Muscle layer of colon (tissue), 2 donors: ENCODE results near the gene AFF3.

Source experiments
- H3K27ac ChIP-seq: one replicate; pipeline ENCODE4 v1.7.0; 2013; ENCODE audit warnings: low read depth, mild to moderate bottlenecking, low read length, moderate library complexity
- H3K27me3 ChIP-seq, 2 donors: one replicate each; pipeline ENCODE4 v1.7.0; 2013; ENCODE audit warnings: low read length in 2 of 2, mild to moderate bottlenecking in 2 of 2; ENCODE audit not compliant: insufficient read depth in 2 of 2, control insufficient read depth in 1 of 2
- H3K36me3 ChIP-seq: one replicate; pipeline ENCODE4 v1.7.0; 2013; ENCODE audit warnings: mild to moderate bottlenecking, low read length; ENCODE audit not compliant: insufficient read depth
- H3K4me1 ChIP-seq: one replicate; pipeline ENCODE4 v1.7.0; 2013; ENCODE audit warnings: mild to moderate bottlenecking, low read length; ENCODE audit not compliant: insufficient read depth
- H3K4me3 ChIP-seq, 2 donors: one replicate each; pipeline ENCODE4 v1.7.0; 2013; ENCODE audit warnings: low read length in 2 of 2, low read depth in 1 of 2, mild to moderate bottlenecking in 1 of 2, moderate library complexity in 1 of 2
- H3K9ac ChIP-seq: one replicate; pipeline ENCODE4 v1.7.0; 2013; ENCODE audit warnings: low read length
- H3K9me3 ChIP-seq: one replicate; pipeline ENCODE4 v1.7.0; 2013; ENCODE audit warnings: mild to moderate bottlenecking, low read length
- donor health status: abdominal sarcoma.
- donor health status: Adenocarcinoma of cecum.

The AFF3 gene

DNA sequence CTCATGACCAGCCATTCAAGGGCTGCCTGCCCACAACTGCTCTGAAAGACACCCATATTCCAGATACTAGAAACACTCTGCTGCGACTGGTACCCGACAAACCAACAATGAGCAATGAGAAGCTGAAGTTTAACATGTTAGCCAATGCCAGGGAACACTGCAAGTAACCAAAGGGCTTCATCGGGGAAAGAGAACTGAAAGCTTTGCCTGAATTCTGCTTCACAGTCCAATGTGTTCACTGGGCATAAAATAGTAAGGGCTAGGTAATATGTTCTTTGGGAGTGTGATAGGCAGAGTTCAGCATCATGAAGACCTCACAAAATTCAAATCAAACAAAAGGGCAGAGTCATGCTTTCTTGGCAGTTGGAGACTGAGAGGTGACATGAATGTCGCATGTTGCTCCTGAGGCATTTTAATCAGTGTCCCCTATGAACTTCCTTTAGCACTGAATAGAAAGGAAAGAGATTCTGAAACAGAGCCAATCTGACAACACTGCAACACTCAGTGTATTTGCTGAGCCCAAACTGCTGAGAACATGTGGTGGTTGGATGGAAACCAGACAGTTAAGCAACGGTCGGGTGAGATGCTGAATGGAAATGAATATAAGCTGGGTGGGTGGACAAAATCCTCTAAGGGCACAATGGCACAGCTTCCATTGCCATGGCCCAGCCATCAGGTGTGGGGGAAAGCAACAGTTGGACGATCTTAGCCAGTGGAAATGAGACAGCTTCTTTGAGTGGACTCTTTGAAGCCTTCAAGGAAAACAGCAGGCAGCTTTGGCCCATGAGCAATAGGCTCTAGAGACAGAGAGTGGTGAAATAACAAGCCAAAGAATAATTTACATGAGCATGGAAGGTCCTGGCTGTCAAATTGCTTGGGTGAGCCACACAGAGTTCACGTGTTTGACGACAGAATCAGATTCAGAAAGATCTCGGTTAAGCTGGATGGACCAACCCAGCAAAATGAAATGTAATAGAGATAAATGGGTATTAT, 277.5 kb downstream of the AFF3 start:
- H3K27ac ChIP-seq, result no peak overlapping the region
- no peak overlapping the region for H3K9ac ChIP-seq
- no peaks in the 10 kb centered on the region for H3K9me3 ChIP-seq
- no peaks in the 10 kb centered on the region for H3K27me3 ChIP-seq
- no peak overlapping the region for H3K4me3 ChIP-seq
- H3K4me1 ChIP-seq, result no peaks in the 10 kb centered on the region
- H3K36me3 ChIP-seq, result no peaks in the 10 kb centered on the region

DNA sequence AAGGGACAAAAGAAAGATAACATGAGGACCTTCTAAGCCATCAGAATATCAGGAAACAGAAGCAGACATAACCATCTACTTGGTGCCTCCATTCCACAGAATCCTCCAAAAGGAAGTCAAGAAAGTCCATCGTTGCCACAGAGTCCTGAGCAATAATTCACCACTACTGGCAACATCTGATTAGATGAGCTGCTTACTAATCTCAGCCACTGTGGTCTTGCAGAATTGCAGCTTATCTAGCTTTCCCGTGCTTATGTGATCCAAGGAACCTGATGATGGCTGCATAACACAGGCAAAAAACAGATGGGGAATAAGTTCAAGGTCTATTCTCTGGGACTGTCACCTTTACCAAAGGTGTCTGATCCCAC, 278.5 kb downstream of the AFF3 start:
- no peaks in the 10 kb centered on the region for H3K4me1 ChIP-seq
- no peak overlapping the region for H3K9ac ChIP-seq
- no peaks in the 10 kb centered on the region for H3K36me3 ChIP-seq
- H3K4me3 ChIP-seq, result no peak overlapping the region
- H3K9me3 ChIP-seq, result no peaks in the 10 kb centered on the region
- no peaks in the 10 kb centered on the region for H3K27me3 ChIP-seq
- H3K27ac ChIP-seq, result no peak overlapping the region

DNA sequence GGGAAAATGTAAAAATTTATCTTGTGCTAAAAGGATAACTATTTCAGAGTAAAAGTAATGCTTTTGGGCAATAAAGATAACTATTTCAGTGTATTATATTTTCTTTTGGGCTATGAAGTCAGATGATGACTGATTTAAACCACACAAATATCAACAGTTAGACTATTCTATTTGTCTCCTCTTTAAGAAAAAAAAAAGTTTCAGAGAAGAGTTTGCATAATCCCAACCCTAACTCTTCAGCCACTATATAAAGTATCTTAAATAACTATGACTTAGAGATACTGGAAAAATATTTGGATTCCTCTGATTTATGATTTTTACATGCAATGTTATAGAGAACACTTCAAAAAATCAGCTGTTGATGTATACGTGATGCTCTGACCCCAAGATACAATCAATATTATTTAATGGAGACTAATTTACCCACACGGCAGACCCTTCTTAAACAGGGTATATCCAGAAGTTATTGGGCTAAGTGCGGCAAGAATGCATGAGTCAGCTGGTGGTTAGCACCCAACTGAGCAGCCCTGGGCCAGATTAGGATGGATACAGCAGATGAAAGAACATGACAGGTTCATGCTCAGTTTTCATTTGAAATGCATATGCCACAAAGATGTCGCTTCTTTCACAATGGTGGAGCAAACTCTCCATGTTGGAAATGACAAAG, 279.0 kb downstream of the AFF3 start:
- no peaks in the 10 kb centered on the region for H3K9me3 ChIP-seq
- H3K9ac ChIP-seq, result no peak overlapping the region
- no peaks in the 10 kb centered on the region for H3K4me1 ChIP-seq

DNA sequence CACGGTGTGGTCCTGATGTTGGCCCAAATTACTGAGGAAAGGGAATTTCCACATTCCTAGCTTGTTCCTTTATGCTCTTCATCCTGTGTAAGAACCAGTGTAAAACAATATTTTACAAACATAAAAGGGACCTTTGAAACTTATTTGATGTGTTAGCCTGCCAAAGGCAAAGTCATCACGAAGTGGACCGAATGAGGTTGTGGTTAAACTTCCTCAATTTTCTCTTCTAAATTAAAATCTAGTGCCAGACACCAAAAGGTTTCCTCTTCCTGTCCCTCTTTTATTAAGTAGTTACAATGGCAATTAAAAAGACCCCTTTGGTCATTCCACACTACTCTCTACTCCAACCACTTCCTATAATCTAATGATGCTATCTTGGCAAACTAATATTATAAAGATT, 279.8 kb downstream of the AFF3 start:
- H3K9ac ChIP-seq, result no peak overlapping the region
- no peaks in the 10 kb centered on the region for H3K4me1 ChIP-seq

More for the DNA sequence above, 279.0 kb downstream of the AFF3 start:
- H3K27me3 ChIP-seq, result no peaks in the 10 kb centered on the region
- no peaks in the 10 kb centered on the region for H3K36me3 ChIP-seq
- H3K27ac ChIP-seq, result no peak overlapping the region
- H3K4me3 ChIP-seq, result no peak overlapping the region

DNA sequence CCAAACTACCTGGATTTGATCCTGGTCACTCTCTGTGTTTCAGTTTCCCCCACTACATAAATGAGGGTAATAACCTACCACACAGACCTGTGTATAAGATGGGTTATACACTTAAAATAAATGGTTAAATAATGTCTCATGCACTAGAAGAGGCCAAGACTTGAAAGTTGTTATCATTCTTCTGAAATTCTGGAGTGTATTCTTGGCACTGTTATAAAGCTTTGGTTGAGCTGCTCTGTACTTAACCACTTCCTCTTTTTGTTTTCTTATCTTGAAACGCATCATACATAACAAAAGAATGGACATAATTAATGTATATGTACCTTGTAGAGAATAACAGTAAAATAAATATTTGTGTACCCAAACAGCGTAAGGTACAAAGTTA, 281.0 kb downstream of the AFF3 start:
- H3K4me3 ChIP-seq, result no peak overlapping the region
- H3K36me3 ChIP-seq, result no peaks in the 10 kb centered on the region
- H3K4me1 ChIP-seq, result no peaks in the 10 kb centered on the region
- H3K9me3 ChIP-seq, result no peaks in the 10 kb centered on the region
- no peak overlapping the region for H3K27ac ChIP-seq
- no peak overlapping the region for H3K9ac ChIP-seq
- H3K27me3 ChIP-seq, result no peaks in the 10 kb centered on the region

More for the DNA sequence above, 279.8 kb downstream of the AFF3 start:
- no peak overlapping the region for H3K27ac ChIP-seq
- no peaks in the 10 kb centered on the region for H3K36me3 ChIP-seq
- no peaks in the 10 kb centered on the region for H3K9me3 ChIP-seq
- no peak overlapping the region for H3K4me3 ChIP-seq
- H3K27me3 ChIP-seq, result no peaks in the 10 kb centered on the region

DNA sequence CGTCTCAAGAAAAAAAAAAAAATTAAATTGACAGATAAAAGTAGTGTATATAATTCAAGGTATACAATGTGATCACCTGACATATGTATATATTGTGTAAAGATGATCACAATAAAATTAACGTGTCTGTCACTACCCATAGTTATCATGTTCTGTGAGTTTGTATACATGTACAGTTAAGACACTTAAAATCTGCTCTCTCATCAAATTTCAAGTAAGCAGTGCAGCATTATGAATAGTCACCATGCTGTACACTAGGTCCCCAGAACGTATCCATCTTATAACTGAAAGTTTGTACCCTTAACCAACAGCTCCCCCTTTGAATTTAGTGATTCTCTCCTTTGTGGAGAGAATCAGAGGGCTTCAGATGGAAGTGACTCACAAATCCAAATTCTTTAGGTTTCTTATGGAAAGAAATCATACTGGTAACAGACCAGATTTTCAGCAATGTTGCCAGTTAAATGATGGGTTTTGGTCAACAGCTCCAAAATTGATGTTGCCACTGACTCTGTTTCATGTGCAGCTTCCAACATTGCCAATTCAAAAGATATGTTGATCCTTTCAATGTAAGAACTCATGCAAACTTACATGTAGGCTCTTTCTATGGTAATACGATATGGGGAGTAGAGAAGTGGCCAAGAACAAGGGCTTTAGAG, 281.5 kb downstream of the AFF3 start:
- no peak overlapping the region for H3K27ac ChIP-seq
- no peaks in the 10 kb centered on the region for H3K27me3 ChIP-seq
- no peaks in the 10 kb centered on the region for H3K9me3 ChIP-seq
- no peak overlapping the region for H3K9ac ChIP-seq
- no peaks in the 10 kb centered on the region for H3K4me1 ChIP-seq
- no peaks in the 10 kb centered on the region for H3K36me3 ChIP-seq
- H3K4me3 ChIP-seq, result no peak overlapping the region

DNA sequence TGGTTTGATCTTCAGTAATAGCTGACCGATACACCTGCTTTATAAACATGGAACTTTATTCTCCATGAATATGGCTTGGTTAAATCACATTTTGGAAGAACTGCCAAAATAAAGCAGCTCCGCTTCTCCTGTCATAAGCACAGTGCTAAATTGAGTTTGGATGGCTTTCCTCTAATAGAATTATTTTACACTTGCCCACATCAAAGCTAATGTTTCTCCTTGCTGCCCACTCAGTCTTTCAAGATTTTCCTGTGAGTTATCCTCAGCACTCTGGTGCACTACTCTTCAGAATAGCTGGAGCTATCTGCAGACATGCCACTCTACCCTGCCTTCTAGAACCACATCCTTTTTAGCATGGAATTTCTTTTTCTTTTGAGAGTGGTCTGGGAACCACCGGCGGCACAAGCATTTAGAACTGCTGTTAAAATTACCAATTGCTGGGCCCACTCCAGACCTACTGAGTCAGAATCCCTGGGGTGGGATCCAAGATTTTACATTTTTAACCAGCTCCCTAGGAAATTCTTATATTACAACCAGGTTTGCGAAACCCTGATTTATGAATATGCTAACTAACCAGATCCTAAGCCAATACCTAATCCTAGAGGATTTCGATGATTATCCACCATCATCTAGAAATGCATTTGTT, 283.3 kb downstream of the AFF3 start:
- Histone ChIP-seq H3K27me3 (no peaks in the 10 kb centered on the region), H3K4me1 (no peaks in the 10 kb centered on the region), H3K36me3 (no peaks in the 10 kb centered on the region), H3K27ac (no peak overlapping the region), H3K9ac (no peak overlapping the region), H3K9me3 (no peaks in the 10 kb centered on the region), H3K4me3 (no peak overlapping the region)

DNA sequence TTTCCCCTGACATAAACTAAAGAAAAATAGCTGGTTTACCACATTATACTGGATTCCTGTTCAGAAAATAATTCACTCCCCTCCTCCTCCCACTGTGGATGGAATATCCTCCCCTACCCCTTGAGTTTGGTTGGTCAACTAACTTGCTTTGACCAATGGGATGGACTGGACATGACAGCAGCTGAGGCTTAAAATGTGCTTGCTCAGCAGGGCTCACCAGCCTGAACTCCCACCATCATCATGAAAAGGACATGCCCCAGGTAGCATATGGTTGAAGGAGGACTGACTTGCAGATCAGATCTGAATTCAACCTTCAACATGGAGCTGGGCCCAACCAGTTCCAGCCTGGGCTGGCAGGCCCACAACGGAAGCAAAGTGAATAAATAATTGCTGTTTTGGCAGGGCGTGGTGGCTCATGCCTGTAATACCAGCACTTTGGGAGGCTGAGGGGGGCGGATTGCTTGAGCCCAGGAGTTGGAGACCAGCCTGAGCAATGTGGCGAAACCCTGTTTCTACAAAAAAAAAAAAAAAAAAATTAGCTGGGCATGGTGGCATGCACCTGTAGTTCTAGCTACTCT, 284.4 kb downstream of the AFF3 start:
- no peak overlapping the region for H3K9ac ChIP-seq
- H3K4me1 ChIP-seq, result no peaks in the 10 kb centered on the region
- no peaks in the 10 kb centered on the region for H3K36me3 ChIP-seq
- H3K9me3 ChIP-seq, result no peaks in the 10 kb centered on the region
- H3K4me3 ChIP-seq, result no peak overlapping the region
- H3K27ac ChIP-seq, result no peak overlapping the region
- H3K27me3 ChIP-seq, result no peaks in the 10 kb centered on the region

DNA sequence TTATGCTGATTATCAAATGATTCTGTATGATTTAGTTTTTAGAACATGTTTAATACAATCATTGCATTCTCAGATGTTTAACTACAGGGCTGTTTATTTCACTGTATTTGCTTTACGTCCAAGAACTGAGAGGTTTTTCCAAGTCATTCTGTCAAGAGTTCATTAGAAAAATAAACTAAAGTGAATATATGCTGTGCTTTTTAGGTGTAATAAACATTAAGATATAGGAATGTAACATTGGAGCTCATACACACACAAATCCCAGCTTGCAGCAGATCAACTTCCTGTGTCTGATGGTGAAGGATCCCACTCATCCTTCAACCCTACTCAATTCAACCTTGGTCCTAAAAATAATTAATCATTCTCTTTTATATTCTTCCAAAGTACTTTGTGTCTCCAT, 285.0 kb downstream of the AFF3 start:
- Histone ChIP-seq H3K4me1 (no peaks in the 10 kb centered on the region), H3K27ac (no peak overlapping the region)

DNA sequence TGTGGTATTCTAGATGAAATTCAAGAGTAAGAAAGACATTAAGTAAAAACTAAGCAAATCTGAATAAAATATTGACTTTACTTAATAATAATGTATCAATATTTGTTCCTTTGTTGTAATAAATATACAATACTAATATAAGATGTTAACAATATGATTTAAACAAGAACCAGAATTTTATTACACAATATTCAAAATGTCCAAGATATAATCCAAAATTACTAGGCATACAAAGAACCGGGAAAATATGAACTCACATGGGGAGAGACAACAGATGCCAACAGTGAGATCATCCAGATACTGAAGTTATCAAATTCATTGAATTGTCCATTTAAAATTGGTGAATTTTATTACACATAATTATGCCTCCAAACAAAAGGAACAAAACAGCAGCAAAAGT, 286.3 kb downstream of the AFF3 start:
- Histone ChIP-seq H3K9ac (no peak overlapping the region), H3K27ac (no peak overlapping the region), H3K4me3 (no peak overlapping the region), H3K4me1 (no peaks in the 10 kb centered on the region), H3K27me3 (no peaks in the 10 kb centered on the region), H3K9me3 (no peaks in the 10 kb centered on the region), H3K36me3 (no peaks in the 10 kb centered on the region)

More for the DNA sequence above, 285.0 kb downstream of the AFF3 start:
- no peaks in the 10 kb centered on the region for H3K36me3 ChIP-seq
- no peak overlapping the region for H3K4me3 ChIP-seq
- no peaks in the 10 kb centered on the region for H3K9me3 ChIP-seq
- H3K9ac ChIP-seq, result no peak overlapping the region
- H3K27me3 ChIP-seq, result no peaks in the 10 kb centered on the region
